IMR-90 (cell line): ENCODE data around the gene GZF1. TPM values are rescaled to one million over a fixed set of nuclear protein-coding genes. Genes with fewer than 3 reads are reported as not detected.

Experiments used
- ATAC-seq: fragments of 200-7000 bp; cut with Tn5 transposase; 2 replicates; pipeline ENCODE4 v1.9.1; 2020; ENCODE audit warnings: low read depth, mild to moderate bottlenecking, moderate library complexity
- BruUV-seq: library from RNA; stranded (reverse); fragments of 400-500 nt; replicated peaks from 2 replicates; lab custom pipeline; 2021; lab: Mats Ljungman, UMichigan
- CTCF ChIA-PET: fragments of 300-600 bp; formaldehyde crosslinking; extraction: SDS; loops from one replicate; lab custom pipeline; 2021; ENCODE audit warnings: antibody characterized with exemption; lab: Yijun Ruan, JAX
- POLR2A ChIA-PET: fragments of 300-600 bp; sonication (Branson Sonifier 250); formaldehyde crosslinking; loops from one replicate; lab custom pipeline; 2022; ENCODE audit warnings: antibody characterized with exemption; ENCODE audit not compliant: unreplicated experiment; lab: Charles Lee
- DNase-seq: peaks from one replicate; pipeline ENCODE4 v3.0.0; 2013
- H2AFZ ChIP-seq: replicated peaks from 2 replicates; pipeline ENCODE3; 2013; ENCODE audit warnings: low read length, mild to moderate bottlenecking; ENCODE audit not compliant: poor library complexity
- H2AK5ac ChIP-seq: 2 replicates; pipeline ENCODE4 v1.6.1; 2013; ENCODE audit warnings: low read depth, low read length, inconsistent platforms
- H2AK9ac ChIP-seq: replicated peaks from 2 replicates; pipeline ENCODE3; 2013; ENCODE audit warnings: mild to moderate bottlenecking, low read depth, low read length, moderate library complexity; ENCODE audit not compliant: poor library complexity
- H2BK120ac ChIP-seq: 2 replicates; pipeline ENCODE4 v1.6.1; 2013; ENCODE audit warnings: low read depth, low read length, inconsistent platforms
- H2BK15ac ChIP-seq: 3 replicates; pipeline ENCODE4 v1.6.1; 2013; ENCODE audit warnings: low read depth, low read length, inconsistent platforms
- H2BK20ac ChIP-seq: 2 replicates; pipeline ENCODE4 v1.6.1; 2013; ENCODE audit warnings: low read depth, mild to moderate bottlenecking, inconsistent platforms, low read length, moderate library complexity
- H2BK5ac ChIP-seq: 2 replicates; pipeline ENCODE4 v1.6.1; 2013; ENCODE audit warnings: mild to moderate bottlenecking, low read depth, low read length, inconsistent platforms; ENCODE audit not compliant: poor library complexity, severe bottlenecking
- H3K14ac ChIP-seq: replicated peaks from 2 replicates; pipeline ENCODE4 v1.6.1; 2013; ENCODE audit warnings: low read depth, low read length, inconsistent platforms
- H3K18ac ChIP-seq: 2 replicates; pipeline ENCODE4 v1.6.1; 2013; ENCODE audit warnings: low read depth, low read length, control low read depth
- H3K23ac ChIP-seq: 2 replicates; pipeline ENCODE4 v1.6.1; 2013; ENCODE audit warnings: low read depth, low read length, inconsistent platforms
- H3K27ac ChIP-seq: 2 replicates; pipeline ENCODE4 v1.5.1; 2013; ENCODE audit warnings: mild to moderate bottlenecking, control low read depth, low read length; ENCODE audit not compliant: insufficient read depth
- H3K27me3 ChIP-seq: 2 replicates; pipeline ENCODE4 v1.6.1; 2013; ENCODE audit warnings: low read length; ENCODE audit not compliant: control insufficient read depth, insufficient read depth
- H3K36me3 ChIP-seq: 2 replicates; pipeline ENCODE4 v1.6.1; 2013; ENCODE audit warnings: low read length, mixed read lengths; ENCODE audit not compliant: control insufficient read depth, insufficient read depth
- H3K4ac ChIP-seq: 2 replicates; pipeline ENCODE4 v1.6.1; 2013; ENCODE audit warnings: low read depth, low read length, inconsistent platforms
- H3K4me1 ChIP-seq: 2 replicates; pipeline ENCODE4 v1.6.1; 2013; ENCODE audit warnings: low read length, mixed read lengths; ENCODE audit not compliant: control insufficient read depth, insufficient read depth
- H3K4me2 ChIP-seq: 2 replicates; pipeline ENCODE4 v1.6.1; 2013; ENCODE audit warnings: low read depth, mild to moderate bottlenecking, control low read depth, low read length, moderate library complexity
- H3K4me3 ChIP-seq: 2 replicates; pipeline ENCODE4 v1.5.1; 2013; ENCODE audit warnings: low read depth, mild to moderate bottlenecking, control low read depth, low read length, moderate library complexity; ENCODE audit not compliant: insufficient read depth
- H3K56ac ChIP-seq: 2 replicates; pipeline ENCODE4 v1.6.1; 2013; ENCODE audit warnings: low read length, inconsistent platforms; ENCODE audit not compliant: insufficient read depth; ENCODE audit errors: extremely low read depth
- H3K79me1 ChIP-seq, 2 experiments: 2 replicates each; pipeline ENCODE4 v1.6.1; 2013; ENCODE audit warnings: low read length in 2 of 2, inconsistent platforms in 1 of 2, low read depth in 1 of 2
- H3K9ac ChIP-seq: 2 replicates; pipeline ENCODE4 v1.6.1; 2013; ENCODE audit warnings: low read depth, low read length, control low read depth
- H3K9me1 ChIP-seq: 2 replicates; pipeline ENCODE4 v1.6.1; 2013; ENCODE audit warnings: low read length, inconsistent platforms; ENCODE audit not compliant: insufficient read depth
- H3K9me3 ChIP-seq: 2 replicates; pipeline ENCODE4 v1.6.1; 2013; ENCODE audit warnings: low read length; ENCODE audit not compliant: control insufficient read depth, insufficient read depth
- H4K20me1 ChIP-seq: 2 replicates; pipeline ENCODE4 v1.6.1; 2013; ENCODE audit warnings: low read length, inconsistent platforms; ENCODE audit not compliant: insufficient read depth
- H4K5ac ChIP-seq: 2 replicates; pipeline ENCODE4 v1.6.1; 2013; ENCODE audit warnings: mild to moderate bottlenecking, low read depth, low read length, control low read depth
- H4K8ac ChIP-seq, 2 experiments: 2 replicates each; pipeline ENCODE4 v1.6.1; 2013; ENCODE audit warnings: low read depth in 2 of 2, low read length in 2 of 2, control low read depth in 1 of 2, inconsistent platforms in 1 of 2
- H4K91ac ChIP-seq: 2 replicates; pipeline ENCODE4 v1.6.1; 2013; ENCODE audit warnings: low read depth, low read length, inconsistent platforms; ENCODE audit not compliant: insufficient read depth
- BHLHE40 ChIP-seq: fragments of 150-350 bp; IDR thresholded peaks from 2 replicates; pipeline ENCODE4 v1.6.1; 2016; ENCODE audit warnings: mild to moderate bottlenecking, low read depth, low read length
- CEBPB ChIP-seq: IDR thresholded peaks from 2 replicates; pipeline ENCODE4 v1.6.1; 2012; ENCODE audit warnings: low read depth, low read length, improper control_type of control experiment
- CHD1 ChIP-seq: IDR thresholded peaks from 2 replicates; pipeline ENCODE4 v1.6.1; 2012; ENCODE audit warnings: low read depth, low read length, improper control_type of control experiment
- CTCF ChIP-seq: conservative IDR thresholded peaks from 2 replicates; pipeline ENCODE4 v1.5.1; 2012; ENCODE audit warnings: mild to moderate bottlenecking, low read depth, low read length, improper control_type of control experiment
- ELK1 ChIP-seq: fragments of 150-350 bp; IDR thresholded peaks from 2 replicates; pipeline ENCODE4 v1.6.1; 2016; ENCODE audit warnings: low read depth, mild to moderate bottlenecking, low read length, moderate library complexity, borderline replicate concordance
- FOS ChIP-seq: fragments of 150-350 bp; IDR thresholded peaks from 2 replicates; pipeline ENCODE4 v1.6.1; 2016; ENCODE audit warnings: low read depth, low read length
- MAFK ChIP-seq: IDR thresholded peaks from 2 replicates; pipeline ENCODE4 v1.6.1; 2012; ENCODE audit warnings: low read depth, low read length, improper control_type of control experiment
- MAZ ChIP-seq: IDR thresholded peaks from 2 replicates; pipeline ENCODE4 v1.6.1; 2012; ENCODE audit warnings: low read depth, mild to moderate bottlenecking, low read length, improper control_type of control experiment, moderate library complexity, borderline replicate concordance
- MXI1 ChIP-seq: IDR thresholded peaks from 2 replicates; pipeline ENCODE4 v1.6.1; 2012; ENCODE audit warnings: low read depth, mild to moderate bottlenecking, low read length, moderate library complexity, borderline replicate concordance
- NFE2L2 ChIP-seq: fragments of 150-350 bp; IDR thresholded peaks from 2 replicates; pipeline ENCODE4 v1.6.1; 2016; ENCODE audit warnings: low read depth, mild to moderate bottlenecking, low read length
- POLR2A ChIP-seq: IDR thresholded peaks from 2 replicates; pipeline ENCODE4 v1.6.1; 2012; ENCODE audit warnings: mild to moderate bottlenecking, low read depth, low read length
- RAD21 ChIP-seq: IDR thresholded peaks from 2 replicates; pipeline ENCODE4 v1.6.1; 2012; ENCODE audit warnings: low read length, improper control_type of control experiment
- RCOR1 ChIP-seq: IDR thresholded peaks from 2 replicates; pipeline ENCODE4 v1.6.1; 2012; ENCODE audit warnings: mild to moderate bottlenecking, low read length, improper control_type of control experiment; ENCODE audit not compliant: insufficient replicate concordance
- RFX5 ChIP-seq: IDR thresholded peaks from 2 replicates; pipeline ENCODE4 v1.8.0; 2012; ENCODE audit warnings: low read depth, mild to moderate bottlenecking, low read length, moderate library complexity
- SMC3 ChIP-seq: fragments of 150-350 bp; IDR thresholded peaks from 2 replicates; pipeline ENCODE4 v1.6.1; 2016; ENCODE audit warnings: low read depth, mild to moderate bottlenecking, antibody characterized with exemption, low read length, moderate library complexity
- USF2 ChIP-seq: fragments of 150-350 bp; IDR thresholded peaks from 2 replicates; pipeline ENCODE4 v1.6.1; 2017; ENCODE audit warnings: mild to moderate bottlenecking, antibody characterized with exemption, low read length, low read depth
- WGBS, 2 experiments: methylation state at CpG; one replicate each; pipeline versions ENCODE4 v1.1.5 to v1.1.7; 2013; ENCODE audit warnings: missing lambda C conversion rate in 2 of 2; ENCODE audit not compliant: insufficient read length in 1 of 2; ENCODE audit errors: extremely low coverage in 2 of 2; 5-methylcytosine and 5-hydroxymethylcytosine counted together
- dilution Hi-C: fragments of 300-500 bp; cut with HindIII; formaldehyde crosslinking; loops from one replicate; pipeline ENCODE4 v1.14.3; 2018; ENCODE audit warnings: low sequenced_read_pairs; ENCODE audit not compliant: unreplicated experiment
- in situ Hi-C: fragments of 300-500 bp; cut with MboI; formaldehyde crosslinking; loops from 3 replicates; pipeline ENCODE4 v1.14.3; 2019; ENCODE audit warnings: low sequenced_read_pairs, inconsistent platforms, mixed read lengths
- intact Hi-C: fragments of 100-400 bp; cut with micrococcal nuclease; formaldehyde crosslinking; loops from 2 replicates; pipeline ENCODE4 v1.10.0; 2022
- polyA plus RNA-seq, 3 experiments: library from polyadenylated mRNA; depleted of rRNA; stranded (reverse); fragments of >200 nt; gene quantifications; 2 replicates each; pipeline ENCODE4 v1.2.3, GENCODE V29; 2012; ENCODE audit warnings: low replicate concordance in 1 of 3
- total RNA-seq: library from RNA; depleted of rRNA; stranded (reverse); fragments of >200 nt; gene quantifications from 2 replicates; pipeline ENCODE4 v1.2.3, GENCODE V29; 2012

Gene GZF1
- total and polyA plus RNA-seq, 2 of the 4 experiments (the other 2 are of a cell fraction), result 23.7 to 24.7 TPM

- no peak for ATAC-seq
- H4K5ac ChIP-seq, result no peak overlapping the region
Observed at GRCh38 chr20:23396950-23397627, 35.1 kb downstream of the GZF1 start.

More at GRCh38 chr20:23396950-23397627, 35.1 kb downstream of the GZF1 start:
- H3K4me2 ChIP-seq, result no peak overlapping the region
- peaks cover 17% of the 10 kb centered on the region for H3K9me1 ChIP-seq
- no peak overlapping the region for H2BK5ac ChIP-seq
- CTCF ChIA-PET, result no interaction called here
- peak overlapping the region; percentile 45; the same call in 1 of the 2 replicates for H3K4ac ChIP-seq
- no peak overlapping the region for H2BK20ac ChIP-seq
- H2AK5ac ChIP-seq, result no peak overlapping the region
- H3K23ac ChIP-seq, result no peak overlapping the region
- no peak overlapping the region for H3K4me3 ChIP-seq
- H3K9ac ChIP-seq, result no peak overlapping the region
- no TSS peak for BruUV-seq
- H3K56ac ChIP-seq, result no peak overlapping the region
- peaks cover 26% of the 10 kb centered on the region for H3K36me3 ChIP-seq
- no peak overlapping the region for H3K27ac ChIP-seq
- H2AK9ac ChIP-seq, result no peak overlapping the region
- no peak for TF ChIP-seq BHLHE40
- no peak for TF ChIP-seq MXI1
- no peak for TF ChIP-seq CEBPB
- no peak for TF ChIP-seq CHD1
- TF ChIP-seq ELK1, result no peak
- no peak for TF ChIP-seq RCOR1
- TF ChIP-seq POLR2A, result no peak
- no peak for TF ChIP-seq MAFK
- TF ChIP-seq CTCF, result no peak
- no peak for TF ChIP-seq NFE2L2
- TF ChIP-seq SMC3, result no peak
- no peak for TF ChIP-seq RFX5
- TF ChIP-seq FOS, result no peak
- no peak for TF ChIP-seq MAZ
- TF ChIP-seq RAD21, result no peak
- no peak for TF ChIP-seq USF2
- H3K18ac ChIP-seq, result no peak overlapping the region
- intact Hi-C loops (no loop called here), dilution Hi-C loops (no loop called here), in situ Hi-C loops (no loop called here)
- H3K9me3 ChIP-seq, result no peaks in the 10 kb centered on the region
- 0 out of 2 replicates have a peak overlapping the region, but pooled peaks have one; percentile 14 for H3K14ac ChIP-seq
- no peaks in the 10 kb centered on the region; the same call in 1 of the 2 replicates for H4K20me1 ChIP-seq
- peak; percentile 21 for DNase-seq
- no peak overlapping the region for H2BK120ac ChIP-seq
- peaks cover 3% of the 10 kb centered on the region; the same call in 1 of the 2 replicates for H3K4me1 ChIP-seq
- H4K91ac ChIP-seq, result no peak overlapping the region
- no peaks in the 10 kb centered on the region for H3K27me3 ChIP-seq
- no peak overlapping the region for H2AFZ ChIP-seq
- H2BK15ac ChIP-seq, result no peak overlapping the region
- POLR2A ChIA-PET, result no interaction called here
- H4K8ac ChIP-seq, result no peak overlapping the region
- H3K79me1 ChIP-seq, result peaks cover 32 to 57% of the 10 kb centered on the region in 2 experiments
- 91% methylated on average over 3 of the region's 6 CpGs; no CpG with 5 or more reads in 1 of the 2 experiments for WGBS, 2 experiments
